PC-9 (cell line): ENCODE results near the gene CCNDBP1. TPM values are rescaled to one million over a fixed set of nuclear protein-coding genes. Genes with fewer than 3 reads are reported as not detected.

ENCODE experiments used
- BruUV-seq: library from RNA; stranded (reverse); fragments of 400-500 nt; replicated peaks from 2 replicates; lab custom pipeline; 2021; lab: Mats Ljungman, UMichigan
- CTCF ChIA-PET: fragments of 300-600 bp; sonication (Branson Sonifier 250); formaldehyde crosslinking; loops from one replicate; lab custom pipeline; 2022; ENCODE audit warnings: antibody characterized with exemption; lab: Charles Lee
- POLR2A ChIA-PET: fragments of 300-600 bp; sonication (Branson Sonifier 250); formaldehyde crosslinking; loops from one replicate; lab custom pipeline; 2022; ENCODE audit warnings: antibody characterized with exemption; ENCODE audit not compliant: unreplicated experiment; lab: Charles Lee
- DNase-seq, 2 experiments: peaks; one replicate each; pipeline versions ENCODE4 v3.0.0 to v3.0.0-alpha.2; 2015 to 2022; ENCODE audit warnings: mixed read lengths in 1 of 2
- H2AFZ ChIP-seq: fragments of 200-600 bp; sonication (generic); 2 replicates; pipeline ENCODE4 v1.8.1; 2017; ENCODE audit warnings: antibody characterized with exemption
- H3F3A ChIP-seq: fragments of 200-600 bp; sonication (generic); 2 replicates; pipeline ENCODE4 v1.8.1; 2017; ENCODE audit warnings: antibody characterized with exemption, mild to moderate bottlenecking, low read depth; ENCODE audit not compliant: insufficient read depth
- H3K27ac ChIP-seq: fragments of 200-600 bp; sonication (generic); 2 replicates; pipeline ENCODE4 v1.6.1; 2016; ENCODE audit warnings: mixed run types
- H3K27me3 ChIP-seq: fragments of 200-600 bp; sonication (generic); 2 replicates; pipeline ENCODE4 v1.6.1; 2016; ENCODE audit warnings: low read depth, mixed run types; ENCODE audit not compliant: insufficient read depth
- H3K36me3 ChIP-seq: fragments of 200-600 bp; sonication (generic); 2 replicates; pipeline ENCODE4 v1.6.1; 2016; ENCODE audit warnings: low read depth, mixed run types
- H3K4me1 ChIP-seq: fragments of 200-600 bp; sonication (generic); replicated peaks from 2 replicates; pipeline ENCODE4 v1.6.1; 2016; ENCODE audit warnings: mixed run types; ENCODE audit not compliant: insufficient read depth
- H3K4me2 ChIP-seq: fragments of 200-600 bp; sonication (generic); 2 replicates; pipeline ENCODE4 v1.6.1; 2017; ENCODE audit warnings: mixed run types
- H3K4me3 ChIP-seq: fragments of 200-600 bp; sonication (generic); 2 replicates; pipeline ENCODE4 v1.6.1; 2016; ENCODE audit warnings: mixed run types
- H3K79me2 ChIP-seq: fragments of 200-600 bp; sonication (generic); 2 replicates; pipeline ENCODE4 v1.6.1; 2017; ENCODE audit warnings: low read depth, mixed run types
- H3K9me2 ChIP-seq: fragments of 200-600 bp; sonication (generic); 2 replicates; pipeline ENCODE4 v1.8.1; 2017; ENCODE audit warnings: mild to moderate bottlenecking; ENCODE audit not compliant: insufficient read depth
- H3K9me3 ChIP-seq: fragments of 200-600 bp; sonication (generic); 2 replicates; pipeline ENCODE4 v1.8.1; 2016; ENCODE audit warnings: low read depth; ENCODE audit not compliant: insufficient read depth
- H4K20me1 ChIP-seq: fragments of 200-600 bp; sonication (generic); 2 replicates; pipeline ENCODE4 v1.8.1; 2017; ENCODE audit not compliant: insufficient read depth
- CTCF ChIP-seq: fragments of 200-600 bp; sonication (generic); conservative IDR thresholded peaks from 2 replicates; pipeline ENCODE4 v1.6.1; 2017; ENCODE audit warnings: mixed run types, antibody characterized with exemption, mild to moderate bottlenecking, moderate library complexity
- EZH2 ChIP-seq: fragments of 200-600 bp; sonication (generic); IDR thresholded peaks from 2 replicates; pipeline ENCODE4 v1.8.0; 2017; ENCODE audit warnings: antibody characterized with exemption, low read depth
- intact Hi-C: fragments of 100-400 bp; cut with micrococcal nuclease; formaldehyde crosslinking; loops from one replicate; pipeline ENCODE4 v1.10.0; 2022; ENCODE audit not compliant: unreplicated experiment
- total RNA-seq: library from RNA; stranded (reverse); gene quantifications from 2 replicates; pipeline ENCODE4 v1.2.3, GENCODE V29; 2021

CCNDBP1 gene
- total RNA-seq, 1 experiment from 2014 or later: 44.0 TPM

GRCh38 chr15:43229977-43230376 lies 44.8 kb downstream of the CCNDBP1 start:
- TF ChIP-seq CTCF (no peak), EZH2 (no peak)
- Histone ChIP-seq H3F3A (peaks cover 27% of the 10 kb centered on the region), H3K79me2 (no peaks in the 10 kb centered on the region), H3K4me1 (peaks cover 42% of the 10 kb centered on the region), H4K20me1 (no peaks in the 10 kb centered on the region), H2AFZ (no peak overlapping the region), H3K36me3 (no peaks in the 10 kb centered on the region), H3K4me2 (peak overlapping the region; percentile 58), H3K9me3 (no peaks in the 10 kb centered on the region), H3K9me2 (no peaks in the 10 kb centered on the region), H3K27ac (peak overlapping the region; percentile 98), H3K27me3 (no peaks in the 10 kb centered on the region), H3K4me3 (no peak overlapping the region)
- POLR2A ChIA-PET: no interaction called here
- BruUV-seq: no TSS peak
- CTCF ChIA-PET: interaction anchor here (0.6 kb wide), 1 partner anchor 55 kb away, joined by 3 read pairs; no protein-coding TSS in a partner anchor
- no peak for DNase-seq
- intact Hi-C loops: no loop called here

GRCh38 chr15:43230640-43231115 lies 45.5 kb downstream of the CCNDBP1 start:
- H3K27me3 ChIP-seq: no peaks in the 10 kb centered on the region
- no peak overlapping the region for H3K4me3 ChIP-seq
- no peaks in the 10 kb centered on the region for H3K36me3 ChIP-seq
- H3K9me2 ChIP-seq: no peaks in the 10 kb centered on the region
- no peaks in the 10 kb centered on the region for H4K20me1 ChIP-seq
- ChIA-PET CTCF (interaction anchor here (0.6 kb wide), 1 partner anchor 55 kb away, joined by 3 read pairs; no protein-coding TSS in a partner anchor), POLR2A (no interaction called here)
- no peak overlapping the region for H2AFZ ChIP-seq
- BruUV-seq: no TSS peak
- intact Hi-C loops: no loop called here
- no peak for TF ChIP-seq EZH2
- TF ChIP-seq CTCF: no peak
- no peaks in the 10 kb centered on the region for H3K79me2 ChIP-seq
- peak overlapping the region; percentile 98 for H3K27ac ChIP-seq
- H3F3A ChIP-seq: peaks cover 27% of the 10 kb centered on the region
- DNase-seq: peak; percentile 19 to 83
- peaks cover 42% of the 10 kb centered on the region for H3K4me1 ChIP-seq
- peak overlapping the region; percentile 58 for H3K4me2 ChIP-seq
- H3K9me3 ChIP-seq: no peaks in the 10 kb centered on the region

GRCh38 chr15:43232289-43232874 lies 47.2 kb downstream of the CCNDBP1 start:
- peak overlapping the region; percentile 32 for H3K4me2 ChIP-seq
- DNase-seq: peak in 1 of 2 experiments; percentile 76
- H3K27ac ChIP-seq: peak overlapping the region; percentile 83
- POLR2A ChIA-PET: no interaction called here
- CTCF ChIA-PET: no interaction called here
- H3K79me2 ChIP-seq: no peaks in the 10 kb centered on the region
- H3K9me2 ChIP-seq: no peaks in the 10 kb centered on the region
- no peaks in the 10 kb centered on the region for H3K9me3 ChIP-seq
- no peak overlapping the region for H3K4me3 ChIP-seq
- H3K36me3 ChIP-seq: no peaks in the 10 kb centered on the region
- no peaks in the 10 kb centered on the region for H4K20me1 ChIP-seq
- no TSS peak for BruUV-seq
- H3F3A ChIP-seq: peaks cover 27% of the 10 kb centered on the region
- intact Hi-C loops: no loop called here
- no peak overlapping the region for H2AFZ ChIP-seq
- no peaks in the 10 kb centered on the region for H3K27me3 ChIP-seq
- H3K4me1 ChIP-seq: peaks cover 42% of the 10 kb centered on the region
- TF ChIP-seq EZH2 (no peak), CTCF (no peak)
